ENCODE results near the gene RFC5. TPM values are rescaled to one million over a fixed set of nuclear protein-coding genes. Genes with fewer than 3 reads are reported as not detected.

The RFC5 gene
- total and polyA plus RNA-seq, 2 of the 13 experiments (the other 11 are each of a cell fraction or from before 2014, with no cell fraction given) = 16.8 to 51.4 TPM

DNA sequence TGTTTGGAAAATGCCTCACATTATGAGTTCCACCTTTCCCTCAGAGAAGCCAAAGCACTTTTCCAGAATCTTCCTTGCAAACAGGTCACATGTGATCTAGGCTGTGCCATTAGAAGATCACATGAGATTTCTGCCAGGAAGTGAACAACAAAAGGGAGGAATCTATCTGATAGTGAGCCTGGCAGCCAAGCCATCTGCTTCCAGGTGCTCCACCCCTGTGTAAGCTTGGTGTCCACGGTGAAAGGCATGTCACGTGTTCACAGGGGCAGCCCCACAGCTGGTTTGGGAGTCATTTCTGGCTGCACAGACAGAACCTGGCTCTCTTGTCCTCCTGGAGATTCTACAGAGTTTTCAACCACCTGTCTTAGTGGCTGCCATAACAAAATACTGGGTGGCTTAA, 44.2 kb upstream of the RFC5 start (continued):
- TF ChIP-seq, protein P1, sequence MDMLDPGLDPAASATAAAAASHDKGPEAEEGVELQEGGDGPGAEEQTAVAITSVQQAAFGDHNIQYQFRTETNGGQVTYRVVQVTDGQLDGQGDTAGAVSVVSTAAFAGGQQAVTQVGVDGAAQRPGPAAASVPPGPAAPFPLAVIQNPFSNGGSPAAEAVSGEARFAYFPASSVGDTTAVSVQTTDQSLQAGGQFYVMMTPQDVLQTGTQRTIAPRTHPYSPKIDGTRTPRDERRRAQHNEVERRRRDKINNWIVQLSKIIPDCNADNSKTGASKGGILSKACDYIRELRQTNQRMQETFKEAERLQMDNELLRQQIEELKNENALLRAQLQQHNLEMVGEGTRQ (IDR thresholded peaks at IDR 0.05; ENCODE audit: low read depth, low read length) = 0 out of 2 replicates have a peak, but pooled peaks have one; percentile 12
- TF ChIP-seq, protein P1 (CRISPR knock-in tag; IDR thresholded peaks at IDR 0.05; ENCODE audit: borderline replicate concordance) = no peak
- no peak for TF ChIP-seq DNMT3B (CRISPR knock-in tag; conservative IDR thresholded peaks at IDR 0.05)
- TF ChIP-seq ZNF614 (CRISPR knock-in tag; IDR thresholded peaks at IDR 0.05; ENCODE audit: borderline replicate concordance) = no peak
- no peak for TF ChIP-seq MAFG (CRISPR knock-in tag; IDR thresholded peaks at IDR 0.05)
- TF ChIP-seq ZNF335 (CRISPR knock-in tag; IDR thresholded peaks at IDR 0.05) = no peak
- peak; percentile 30; the same call in 1 of the 2 replicates for TF ChIP-seq RAD51 (IDR thresholded peaks at IDR 0.05; ENCODE audit: borderline replicate concordance)
- no peak for TF ChIP-seq FIP1L1 (IDR thresholded peaks at IDR 0.05; ENCODE audit: borderline replicate concordance, insufficient read depth, low read depth, low read length)

DNA sequence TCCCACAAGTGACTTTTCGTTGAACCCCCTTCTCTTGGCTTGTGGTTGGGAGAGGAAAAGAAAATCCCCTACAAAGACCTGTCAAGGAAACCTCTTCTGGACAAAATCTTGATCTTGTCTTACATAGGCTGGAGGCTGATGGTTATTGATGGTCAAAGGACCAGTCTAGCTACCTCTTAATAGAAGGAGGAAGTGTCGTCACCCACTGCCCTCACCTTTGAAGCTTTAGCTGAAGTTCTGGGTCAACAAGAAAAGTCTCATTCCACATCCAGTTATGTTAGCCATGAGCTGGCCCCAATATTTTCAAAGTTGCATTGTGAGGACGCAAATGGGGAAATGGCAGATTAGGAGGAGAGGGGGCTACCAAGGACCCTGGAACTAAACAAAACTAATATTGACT, 41.5 kb upstream of the RFC5 start:
- Histone ChIP-seq H3K27me3 (ENCODE audit: control insufficient read depth in 1 of 2, insufficient read depth in 2 of 2, low read length in 2 of 2) (peaks cover 0 to 3% of the 10 kb centered on the region in 2 experiments; a peak in 3 of 5 replicates), H3K27ac (ENCODE audit: extremely low read length, insufficient read depth, low read length) (no peak overlapping the region), H3K4me1 (ENCODE audit: insufficient read depth, low read length) (no peaks in the 10 kb centered on the region), H4K20me1 (ENCODE audit: insufficient read depth, low read length) (no peaks in the 10 kb centered on the region), H2AFZ (ENCODE audit: low read length) (no peak overlapping the region), H3K4me2 (ENCODE audit: low read depth, low read length) (no peak overlapping the region), H3K9ac (ENCODE audit: insufficient read depth, low read depth, low read length) (no peak overlapping the region), H3K79me2 (ENCODE audit: insufficient read depth, low read length) (no peaks in the 10 kb centered on the region), H3K4me3 (replicated peaks in 1 of 3; ENCODE audit: insufficient read depth in 1 of 3, low read depth in 2 of 3, low read length in 3 of 3) (no peak overlapping the region), H3K9me3 (ENCODE audit: low read length) (peaks cover 6% of the 10 kb centered on the region; the same call in 1 of the 2 replicates), H3K36me3 (replicated peaks in 1 of 2; ENCODE audit: control insufficient read depth in 1 of 2, insufficient read depth in 2 of 2, low read length in 2 of 2) (no peaks in the 10 kb centered on the region)
- BruUV-seq (replicated peaks) = no TSS peak
- CTCF ChIA-PET (ENCODE audit: low intra/inter-chr PET ratio, low total read pairs) = no interaction called here
- DNase-seq (ENCODE audit: low spot score) (no peak), FAIRE-seq (no peak), ATAC-seq (no peak)
- 26% methylated on average over 3 of the region's 3 CpGs for WGBS (ENCODE audit: low lambda C conversion rate)
- POLR2A ChIA-PET = no interaction called here
- intact Hi-C loops (cut with micrococcal nuclease; ENCODE audit: unreplicated experiment) (no loop called here), in situ Hi-C loops (cut with HindIII; ENCODE audit: extremely low pct_ligation_motif_present, low pct_unique_long_range_greater_than_20kb) (no loop called here)
- TF ChIP-seq ZNF441 (CRISPR knock-in tag; IDR thresholded peaks at IDR 0.05; ENCODE audit: borderline replicate concordance) = no peak
- TF ChIP-seq, protein P2, sequence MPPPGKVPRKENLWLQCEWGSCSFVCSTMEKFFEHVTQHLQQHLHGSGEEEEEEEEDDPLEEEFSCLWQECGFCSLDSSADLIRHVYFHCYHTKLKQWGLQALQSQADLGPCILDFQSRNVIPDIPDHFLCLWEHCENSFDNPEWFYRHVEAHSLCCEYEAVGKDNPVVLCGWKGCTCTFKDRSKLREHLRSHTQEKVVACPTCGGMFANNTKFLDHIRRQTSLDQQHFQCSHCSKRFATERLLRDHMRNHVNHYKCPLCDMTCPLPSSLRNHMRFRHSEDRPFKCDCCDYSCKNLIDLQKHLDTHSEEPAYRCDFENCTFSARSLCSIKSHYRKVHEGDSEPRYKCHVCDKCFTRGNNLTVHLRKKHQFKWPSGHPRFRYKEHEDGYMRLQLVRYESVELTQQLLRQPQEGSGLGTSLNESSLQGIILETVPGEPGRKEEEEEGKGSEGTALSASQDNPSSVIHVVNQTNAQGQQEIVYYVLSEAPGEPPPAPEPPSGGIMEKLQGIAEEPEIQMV (CRISPR knock-in tag; IDR thresholded peaks at IDR 0.05; ENCODE audit: low read depth) = no peak
- TF ChIP-seq, protein P3, sequence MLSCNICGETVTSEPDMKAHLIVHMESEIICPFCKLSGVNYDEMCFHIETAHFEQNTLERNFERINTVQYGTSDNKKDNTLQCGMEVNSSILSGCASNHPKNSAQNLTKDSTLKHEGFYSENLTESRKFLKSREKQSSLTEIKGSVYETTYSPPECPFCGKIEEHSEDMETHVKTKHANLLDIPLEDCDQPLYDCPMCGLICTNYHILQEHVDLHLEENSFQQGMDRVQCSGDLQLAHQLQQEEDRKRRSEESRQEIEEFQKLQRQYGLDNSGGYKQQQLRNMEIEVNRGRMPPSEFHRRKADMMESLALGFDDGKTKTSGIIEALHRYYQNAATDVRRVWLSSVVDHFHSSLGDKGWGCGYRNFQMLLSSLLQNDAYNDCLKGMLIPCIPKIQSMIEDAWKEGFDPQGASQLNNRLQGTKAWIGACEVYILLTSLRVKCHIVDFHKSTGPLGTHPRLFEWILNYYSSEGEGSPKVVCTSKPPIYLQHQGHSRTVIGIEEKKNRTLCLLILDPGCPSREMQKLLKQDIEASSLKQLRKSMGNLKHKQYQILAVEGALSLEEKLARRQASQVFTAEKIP (CRISPR knock-in tag; IDR thresholded peaks at IDR 0.05; ENCODE audit: borderline replicate concordance) = no peak
- no peak for TF ChIP-seq ZNF660 (CRISPR knock-in tag; IDR thresholded peaks at IDR 0.05; ENCODE audit: borderline replicate concordance, low read depth)
- no peak for TF ChIP-seq KMT2A (CRISPR knock-in tag; IDR thresholded peaks at IDR 0.05)
- no peak for TF ChIP-seq ZNF761 (CRISPR knock-in tag; conservative IDR thresholded peaks at IDR 0.05)
- no peak for TF ChIP-seq NRL (CRISPR knock-in tag; IDR thresholded peaks at IDR 0.05; ENCODE audit: borderline replicate concordance)
- no peak for TF ChIP-seq KLF13 (CRISPR knock-in tag; IDR thresholded peaks at IDR 0.05)
- TF ChIP-seq HDAC2 (CRISPR knock-in tag; IDR thresholded peaks at IDR 0.05) = no peak
- TF ChIP-seq ZNF180 (CRISPR knock-in tag; IDR thresholded peaks at IDR 0.05; ENCODE audit: borderline replicate concordance, low read depth) = no peak
- no peak for TF ChIP-seq SIN3B (IDR thresholded peaks at IDR 0.05; ENCODE audit: low read length)
